ENCODE data around the gene RGN.

DNA sequence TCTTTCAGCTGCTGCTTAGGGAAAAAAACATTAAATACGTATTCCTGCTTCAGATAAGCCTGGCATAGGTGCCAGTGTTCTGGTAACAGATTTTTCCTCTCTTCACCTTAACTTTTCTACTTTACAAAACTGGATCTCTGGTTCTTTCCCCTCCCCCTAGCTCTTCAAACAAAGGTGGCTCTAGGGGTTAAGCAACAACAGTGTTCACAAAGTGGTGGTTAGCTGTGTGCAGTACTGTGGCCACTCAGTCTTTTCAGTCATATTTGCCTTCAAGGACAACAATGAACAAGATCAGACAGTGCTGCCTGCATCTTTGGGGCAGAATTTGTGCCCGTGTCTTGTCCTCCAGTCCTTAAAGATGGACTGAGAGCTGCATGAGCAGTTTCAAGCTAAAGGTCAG is 15.1 kb upstream of the RGN start:
- TF ChIP-seq, protein P1, sequence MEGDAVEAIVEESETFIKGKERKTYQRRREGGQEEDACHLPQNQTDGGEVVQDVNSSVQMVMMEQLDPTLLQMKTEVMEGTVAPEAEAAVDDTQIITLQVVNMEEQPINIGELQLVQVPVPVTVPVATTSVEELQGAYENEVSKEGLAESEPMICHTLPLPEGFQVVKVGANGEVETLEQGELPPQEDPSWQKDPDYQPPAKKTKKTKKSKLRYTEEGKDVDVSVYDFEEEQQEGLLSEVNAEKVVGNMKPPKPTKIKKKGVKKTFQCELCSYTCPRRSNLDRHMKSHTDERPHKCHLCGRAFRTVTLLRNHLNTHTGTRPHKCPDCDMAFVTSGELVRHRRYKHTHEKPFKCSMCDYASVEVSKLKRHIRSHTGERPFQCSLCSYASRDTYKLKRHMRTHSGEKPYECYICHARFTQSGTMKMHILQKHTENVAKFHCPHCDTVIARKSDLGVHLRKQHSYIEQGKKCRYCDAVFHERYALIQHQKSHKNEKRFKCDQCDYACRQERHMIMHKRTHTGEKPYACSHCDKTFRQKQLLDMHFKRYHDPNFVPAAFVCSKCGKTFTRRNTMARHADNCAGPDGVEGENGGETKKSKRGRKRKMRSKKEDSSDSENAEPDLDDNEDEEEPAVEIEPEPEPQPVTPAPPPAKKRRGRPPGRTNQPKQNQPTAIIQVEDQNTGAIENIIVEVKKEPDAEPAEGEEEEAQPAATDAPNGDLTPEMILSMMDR (IDR thresholded peaks at IDR 0.05; ENCODE audit: low read depth, low read length) = no peak
- TF ChIP-seq POLR2A (IDR thresholded peaks at IDR 0.05; ENCODE audit: extremely low read depth, insufficient read length) = no peak
